GM21737 (cell line): ENCODE measurements around the gene TMPRSS9.
"Not testable (repeated sequence)": the region's sequence is repeated elsewhere in the genome, so short reads cannot be mapped to it uniquely, and the experiment has no call there.

Experiments
- ATAC-seq: cut with Tn5 transposase; IDR thresholded peaks from one replicate; pipeline ENCODE4 v1.9.1; 2021; ENCODE audit warnings: mild to moderate bottlenecking, moderate library complexity; ENCODE audit not compliant: unreplicated experiment

TMPRSS9 gene

GRCh38 chr19:2454962-2455850 lies 95.1 kb downstream of the TMPRSS9 start:
- no peak for ATAC-seq

DNA sequence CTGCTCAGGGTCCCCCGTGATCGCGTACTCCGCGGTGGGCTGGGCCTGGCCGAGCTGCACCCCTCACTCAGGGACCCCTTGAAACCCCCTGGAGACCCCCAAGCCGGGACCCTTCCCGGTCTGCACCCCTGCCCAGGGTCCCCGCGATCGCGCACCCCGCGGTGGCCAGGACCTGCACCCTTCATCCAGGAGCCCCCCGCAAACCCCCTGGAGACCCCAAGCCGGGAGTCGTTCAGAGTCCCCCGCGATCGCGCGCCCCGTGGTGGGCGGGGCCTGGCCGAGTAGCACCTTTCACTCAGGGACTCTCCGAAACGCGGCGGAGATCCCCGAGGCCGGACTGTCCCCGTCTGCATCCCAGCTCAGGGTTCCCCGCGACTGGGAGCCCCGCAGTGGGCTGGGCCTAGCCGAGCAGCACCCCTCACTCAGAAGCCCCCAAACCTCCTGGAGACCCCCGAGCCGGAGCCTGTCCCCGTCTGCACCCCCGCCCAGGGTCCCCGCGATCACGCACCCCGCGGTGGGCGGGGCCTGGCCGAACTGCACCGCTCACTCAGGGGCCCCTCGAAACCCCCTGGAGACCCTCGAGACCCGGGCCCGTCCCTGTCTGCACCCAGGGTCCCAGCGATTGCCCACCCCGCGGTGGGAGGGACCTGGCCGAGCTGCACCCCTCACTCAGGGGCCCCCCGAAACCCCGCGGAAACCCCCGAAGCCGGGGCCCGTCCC lies 95.9 kb downstream of the TMPRSS9 start:
- peak; percentile 33 for ATAC-seq

DNA sequence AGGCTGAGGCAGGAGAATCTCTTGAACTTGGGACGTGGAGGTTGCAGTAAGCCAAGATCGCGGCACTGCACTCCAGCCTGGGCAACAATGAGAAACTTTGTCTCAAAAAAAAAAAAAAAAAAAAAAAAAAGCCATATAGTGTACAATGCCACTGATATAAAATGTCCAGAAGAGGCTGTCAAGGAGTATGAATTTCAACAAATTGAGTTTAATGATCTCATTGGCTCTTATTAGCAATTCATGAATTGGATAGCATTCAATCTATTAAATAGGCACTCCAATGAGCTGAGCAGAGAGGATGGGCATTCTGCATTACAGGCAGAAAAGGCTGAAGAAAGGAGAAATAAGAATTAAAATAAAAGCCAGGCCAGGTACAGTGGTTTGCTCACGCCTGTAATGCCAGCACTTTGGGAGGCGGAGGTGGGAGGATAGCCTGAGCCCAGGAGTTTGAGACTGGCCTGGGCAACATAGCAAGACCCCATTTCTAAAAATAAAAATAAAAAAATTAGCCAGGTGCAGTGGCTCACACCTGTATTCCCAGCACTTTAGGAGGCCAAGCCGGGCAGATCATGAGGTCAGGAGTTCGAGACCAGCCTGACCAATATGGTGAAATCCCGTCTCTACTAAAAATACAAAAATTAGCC lies 97.5 kb downstream of the TMPRSS9 start:
- ATAC-seq, result no peak

DNA sequence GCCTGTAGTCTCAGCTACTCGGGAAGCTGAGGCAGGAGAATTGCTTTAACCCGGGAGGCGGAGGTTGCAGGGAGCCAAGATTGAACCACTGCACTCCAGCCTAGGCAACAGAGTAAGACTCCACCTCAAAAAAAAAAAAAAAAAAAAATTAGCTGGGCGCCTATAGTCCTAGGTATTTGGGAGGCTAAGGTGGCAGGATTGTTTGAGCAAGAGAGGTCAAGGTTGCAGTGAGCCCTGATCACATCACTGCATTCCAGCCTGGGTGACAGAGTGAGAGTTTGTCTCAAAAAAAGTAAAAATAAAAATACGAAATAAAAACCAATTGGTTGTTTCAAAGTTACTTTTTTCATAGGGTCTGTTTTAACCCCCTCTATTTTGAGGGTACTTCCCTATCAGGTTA lies 98.0 kb downstream of the TMPRSS9 start:
- no peak for ATAC-seq

DNA sequence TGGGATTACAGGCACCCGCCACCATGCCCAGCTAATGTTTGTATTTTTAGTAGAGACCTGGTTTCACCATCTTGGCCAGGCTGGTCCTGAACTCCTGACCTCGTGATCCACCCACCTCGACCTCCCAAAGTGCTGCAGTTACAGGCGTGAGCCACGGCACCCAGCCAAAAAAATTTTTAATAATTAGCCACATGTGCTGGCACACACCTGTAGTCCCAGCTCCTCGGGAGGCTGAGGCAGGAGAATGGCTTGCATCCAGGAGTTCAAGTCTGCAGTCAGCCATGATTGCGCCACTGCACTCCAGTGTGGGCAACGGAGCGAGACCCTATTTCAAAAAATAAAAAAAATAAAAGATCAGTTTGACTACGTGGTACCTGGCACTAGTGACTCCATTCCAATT lies 98.7 kb downstream of the TMPRSS9 start:
- not testable (repeated sequence) for ATAC-seq

DNA sequence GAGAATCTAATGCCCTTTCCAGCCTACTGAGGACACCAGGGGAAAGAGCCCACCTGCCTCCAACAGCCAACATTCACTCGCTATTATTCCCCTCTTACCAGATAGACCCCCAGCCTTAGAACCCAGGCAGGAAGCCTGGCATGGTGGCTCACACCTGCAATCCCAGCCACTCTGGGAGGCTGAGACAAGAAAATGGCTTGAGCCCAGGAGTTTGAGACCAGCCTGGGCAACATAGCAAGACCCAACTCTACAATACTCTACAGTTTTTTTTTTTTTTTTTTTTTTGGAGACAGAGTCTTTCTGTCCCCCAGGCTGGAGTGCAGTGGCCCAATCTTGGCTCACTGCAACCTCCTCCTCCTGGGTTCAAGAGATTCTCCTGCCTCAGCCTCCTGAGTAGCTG lies 100.2 kb downstream of the TMPRSS9 start:
- ATAC-seq, result no peak

GRCh38 chr19:2461751-2462634 lies 101.9 kb downstream of the TMPRSS9 start:
- no peak for ATAC-seq

GRCh38 chr19:2462635-2463421 lies 102.8 kb downstream of the TMPRSS9 start:
- ATAC-seq, result no peak

DNA sequence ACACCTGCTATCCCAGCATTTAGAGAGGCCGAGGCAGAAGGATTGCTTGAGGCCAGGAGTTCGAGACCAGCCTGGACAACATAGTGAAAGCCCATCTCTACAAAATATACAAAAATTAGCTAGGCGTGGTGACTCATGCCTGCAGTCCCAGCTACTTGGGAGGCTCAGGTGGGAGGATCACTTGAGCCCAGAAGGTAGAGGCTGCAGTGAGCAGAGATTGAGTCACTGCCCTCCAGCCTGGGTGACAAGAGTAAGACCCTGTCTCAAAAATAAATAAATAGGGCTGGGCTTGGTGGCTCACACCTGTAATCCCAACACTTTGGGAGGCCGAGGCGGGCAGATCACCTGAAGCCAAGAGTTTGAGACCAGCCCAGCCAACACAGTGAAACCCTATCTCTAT lies 103.6 kb downstream of the TMPRSS9 start:
- ATAC-seq, result not testable (repeated sequence)

DNA sequence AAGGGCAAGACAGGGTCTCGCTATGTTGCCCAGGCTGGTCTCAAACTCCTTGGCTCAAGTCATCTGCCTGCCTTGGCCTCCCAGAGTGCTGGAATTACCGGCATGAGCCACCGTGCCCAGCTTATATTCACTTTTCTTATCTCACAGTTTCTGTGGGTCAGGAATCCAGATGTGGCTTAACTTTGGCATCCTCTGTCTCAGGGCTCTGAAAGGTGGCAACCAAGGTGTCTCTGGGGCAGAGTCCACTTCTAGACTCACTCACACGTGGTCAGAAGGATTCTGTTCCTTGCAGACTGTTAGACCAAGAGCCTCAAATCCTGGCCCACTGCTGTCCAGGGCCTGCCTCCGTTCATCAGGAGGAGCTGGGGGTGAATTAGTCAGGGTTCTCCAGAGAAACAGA lies 104.3 kb downstream of the TMPRSS9 start:
- ATAC-seq, result no peak

GRCh38 chr19:2468596-2468995 lies 108.5 kb downstream of the TMPRSS9 start:
- ATAC-seq, result no peak

DNA sequence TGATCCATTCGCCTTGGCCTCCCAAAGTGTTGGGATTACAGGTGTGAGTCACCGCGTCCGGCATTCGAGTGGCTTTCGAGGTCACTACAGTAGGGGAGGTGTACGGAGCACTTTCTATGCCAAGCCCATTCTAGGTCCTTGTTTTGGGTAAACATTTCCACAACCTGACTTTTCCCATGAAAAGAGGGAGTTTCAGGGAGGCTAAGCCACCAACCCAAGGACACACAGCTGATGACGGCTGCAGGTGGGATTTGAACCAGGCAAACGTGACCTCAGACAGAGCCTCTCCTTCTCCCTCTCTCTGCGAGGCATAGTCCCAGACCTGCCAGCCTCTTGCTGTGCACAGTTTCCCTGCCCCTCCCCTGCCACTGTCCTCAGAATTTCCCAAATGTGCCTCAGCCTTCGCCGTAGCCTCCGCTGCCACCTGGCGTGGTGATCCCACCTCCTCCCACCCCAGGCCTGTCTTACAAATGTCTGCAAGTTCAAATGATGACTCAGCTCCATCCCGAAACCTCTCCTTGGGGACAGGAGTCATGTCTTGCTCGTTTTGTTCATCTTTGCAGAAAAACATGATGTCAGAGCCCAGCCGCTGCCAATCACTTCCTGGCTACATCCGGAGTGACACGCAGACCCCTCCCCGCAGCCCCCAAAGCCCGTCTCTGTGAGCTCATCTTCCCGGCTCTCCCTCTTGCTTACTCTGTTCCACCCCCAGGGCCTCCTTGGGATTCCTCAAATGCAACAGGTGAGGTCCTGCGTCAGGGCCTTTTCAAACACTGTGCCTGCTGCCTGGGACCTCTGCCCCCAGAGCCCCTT lies 109.2 kb downstream of the TMPRSS9 start:
- no peak for ATAC-seq

- not testable (repeated sequence) for ATAC-seq
Observed at GRCh38 chr19:2469915-2470200, 109.8 kb downstream of the TMPRSS9 start.

DNA sequence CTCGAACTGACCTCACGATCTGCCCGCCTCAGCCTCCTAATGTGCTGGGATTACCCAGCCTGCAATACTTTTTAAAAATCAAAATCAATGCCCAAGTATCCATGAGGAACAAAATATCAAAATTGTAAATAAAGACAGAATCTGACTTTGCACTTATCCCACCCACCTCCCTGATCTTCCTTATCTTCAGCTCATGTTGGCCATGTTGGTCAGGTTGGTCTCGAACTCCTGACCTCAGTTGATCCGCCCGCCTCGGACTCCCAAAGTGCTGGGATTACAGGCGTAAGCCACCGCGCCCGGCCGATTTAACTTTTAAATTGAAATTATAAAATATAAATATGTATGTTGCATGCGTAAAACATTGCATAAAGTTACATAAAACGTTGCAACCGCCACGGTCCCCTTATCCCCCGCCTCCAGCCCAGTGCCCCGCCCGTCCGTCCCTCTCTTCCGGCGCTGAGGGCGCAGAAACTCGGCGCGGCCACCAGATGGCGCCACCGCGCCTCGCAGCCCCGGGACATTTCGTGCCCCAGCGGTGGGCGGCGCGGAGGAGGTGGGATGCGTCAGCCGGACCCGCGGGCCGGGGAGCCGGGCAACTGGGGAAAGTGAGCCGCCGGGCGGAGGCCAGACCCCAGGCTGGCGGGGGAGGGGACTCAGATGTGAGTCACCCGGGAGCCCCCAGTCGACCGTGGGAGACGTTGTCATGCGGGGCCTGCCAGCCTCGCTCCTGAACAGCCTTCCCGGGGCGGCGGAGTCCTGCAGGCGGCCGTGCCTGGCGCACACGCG lies 114.4 kb downstream of the TMPRSS9 start:
- peak; percentile 28 for ATAC-seq

DNA sequence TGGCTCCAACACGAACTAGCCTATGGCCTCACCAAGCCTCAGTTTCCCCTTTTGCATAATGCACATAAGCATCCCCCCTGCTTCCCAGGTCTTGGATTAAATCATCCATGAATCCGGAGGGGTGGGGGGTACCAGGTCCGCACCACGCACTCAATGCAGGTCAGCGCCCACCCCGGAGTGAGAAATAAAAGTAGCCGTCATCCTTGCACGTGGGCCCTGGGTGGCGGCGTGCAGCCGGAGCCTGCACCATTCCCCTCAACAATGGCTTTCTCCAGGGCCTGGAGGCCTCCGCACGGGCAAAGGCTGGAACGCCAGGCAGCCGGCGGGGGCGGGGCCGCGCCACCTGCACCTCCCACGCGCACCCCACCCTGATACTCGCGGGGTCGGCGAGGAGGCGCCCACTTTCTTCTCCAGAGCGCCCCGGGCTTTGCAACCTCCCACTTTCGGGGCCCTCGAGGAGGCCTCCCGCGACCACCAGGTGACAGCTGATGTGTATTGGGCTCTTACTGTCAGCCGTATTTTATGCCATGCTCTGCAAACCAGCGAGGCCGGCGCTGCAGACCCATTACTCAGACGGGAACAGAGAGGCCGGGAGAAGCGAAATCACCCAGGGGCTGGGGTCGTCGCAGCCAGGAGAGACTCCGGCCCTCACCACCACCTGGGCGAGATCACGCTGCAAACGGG lies 115.1 kb downstream of the TMPRSS9 start:
- ATAC-seq, result peak; percentile 3
